Osteoblast (primary cell): ENCODE data around the gene STARD10. TPM values are rescaled to one million over a fixed set of nuclear protein-coding genes. Genes with fewer than 3 reads are reported as not detected.

ENCODE experiments used
- DNase-seq: peaks from one replicate; pipeline ENCODE4 v3.0.0; 2011; ENCODE audit warnings: low spot score, mixed read lengths; ENCODE audit not compliant: insufficient read length; ENCODE audit errors: missing footprints
- H2AFZ ChIP-seq: 2 replicates; pipeline ENCODE4 v1.6.0; 2011; ENCODE audit warnings: mild to moderate bottlenecking, low read length
- H3K27ac ChIP-seq: 2 replicates; pipeline ENCODE4 v1.5.1; 2011; ENCODE audit warnings: mild to moderate bottlenecking, low read depth, low read length, moderate library complexity
- H3K27me3 ChIP-seq: 2 replicates; pipeline ENCODE4 v1.6.0; 2012; ENCODE audit warnings: mild to moderate bottlenecking, control low read depth, inconsistent platforms, low read length, moderate library complexity; ENCODE audit not compliant: insufficient read depth
- H3K36me3 ChIP-seq: 2 replicates; pipeline ENCODE4 v1.5.1; 2011; ENCODE audit warnings: mild to moderate bottlenecking, low read length, control low read depth, moderate library complexity; ENCODE audit not compliant: insufficient read depth
- H3K4me1 ChIP-seq: 2 replicates; pipeline ENCODE4 v1.5.1; 2011; ENCODE audit warnings: mild to moderate bottlenecking, low read length, control low read depth, moderate library complexity; ENCODE audit not compliant: insufficient read depth
- H3K4me2 ChIP-seq: 2 replicates; pipeline ENCODE4 v1.6.0; 2011; ENCODE audit warnings: mild to moderate bottlenecking, low read length; ENCODE audit not compliant: insufficient read depth
- H3K4me3 ChIP-seq: fragments of 200-600 bp; sonication (generic); 3 replicates; pipeline ENCODE4 v1.5.1; 2012; ENCODE audit warnings: mild to moderate bottlenecking, low read length, inconsistent platforms; ENCODE audit not compliant: insufficient read depth
- H3K79me2 ChIP-seq: 2 replicates; pipeline ENCODE4 v1.6.0; 2012; ENCODE audit warnings: mild to moderate bottlenecking, low read length, control low read depth, inconsistent platforms; ENCODE audit not compliant: insufficient read depth
- H3K9me3 ChIP-seq: 2 replicates; pipeline ENCODE4 v1.5.1; 2011; ENCODE audit warnings: low read depth, low read length, control low read depth
- H4K20me1 ChIP-seq: 2 replicates; pipeline ENCODE4 v1.6.0; 2012; ENCODE audit warnings: mild to moderate bottlenecking, low read length, control low read depth; ENCODE audit not compliant: insufficient read depth
- CTCF ChIP-seq: IDR thresholded peaks from 2 replicates; pipeline ENCODE4 v1.5.1; 2011; ENCODE audit warnings: mild to moderate bottlenecking, low read depth, low read length, moderate library complexity; ENCODE audit errors: extremely low read depth
- total RNA-seq: library from RNA; depleted of rRNA; stranded (reverse); fragments of >200 nt; gene quantifications from 2 replicates; pipeline ENCODE4 v1.2.3, GENCODE V29; 2012

The STARD10 gene
- total RNA-seq, 1 donor = 25.7 TPM

DNA sequence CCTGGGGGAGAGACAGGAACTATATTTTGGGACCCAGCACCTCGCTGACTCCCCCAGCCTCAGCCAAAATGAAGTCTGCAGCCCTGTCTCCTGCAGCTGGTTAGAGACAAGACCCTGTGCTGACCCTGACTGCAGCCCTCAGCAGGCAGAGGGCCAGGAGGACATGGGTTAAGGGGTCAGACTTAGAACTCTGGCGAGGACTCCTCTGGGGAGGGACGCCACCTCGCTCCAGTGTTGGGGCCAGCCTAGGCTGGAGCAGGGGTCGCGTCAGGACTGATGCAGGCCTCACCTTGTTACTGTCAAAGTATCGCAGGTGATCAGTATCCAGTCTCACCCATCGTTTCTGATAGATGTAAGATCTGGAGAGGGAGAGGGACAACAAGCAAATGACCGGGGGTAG, 82.7 kb downstream of the STARD10 start:
- H3K4me2 ChIP-seq = no peak overlapping the region
- no peak overlapping the region for H3K4me3 ChIP-seq
- peaks cover 29% of the 10 kb centered on the region for H3K36me3 ChIP-seq
- no peaks in the 10 kb centered on the region for H3K9me3 ChIP-seq
- H4K20me1 ChIP-seq = peaks cover 45% of the 10 kb centered on the region
- peaks cover 33% of the 10 kb centered on the region for H3K79me2 ChIP-seq
- no peak overlapping the region for H2AFZ ChIP-seq
- H3K27ac ChIP-seq = no peak overlapping the region
- no peaks in the 10 kb centered on the region for H3K27me3 ChIP-seq
- no peak for TF ChIP-seq CTCF
- DNase-seq = peak; percentile 57
- H3K4me1 ChIP-seq = peaks cover 7% of the 10 kb centered on the region

DNA sequence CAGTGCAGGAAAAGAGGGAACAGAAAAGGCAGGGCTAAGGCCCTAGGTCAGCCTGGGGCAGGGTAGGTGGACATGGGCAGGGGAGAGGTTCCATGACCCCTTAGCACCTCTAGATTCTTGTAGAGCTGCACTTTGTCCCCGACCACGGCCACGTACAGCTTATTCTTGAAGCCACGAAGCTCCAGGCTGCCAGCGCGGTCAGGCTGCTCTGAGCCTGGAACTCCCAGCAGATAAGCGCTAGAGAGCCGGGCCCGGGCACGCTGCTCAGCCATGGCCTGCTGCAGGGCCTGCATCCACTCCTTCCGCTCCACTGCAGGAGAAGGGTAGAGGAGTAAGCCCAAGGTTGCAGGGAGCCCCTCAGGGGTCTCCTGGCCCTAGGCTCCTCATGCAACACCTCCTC, 83.6 kb downstream of the STARD10 start:
- peak; percentile 51 for DNase-seq
- Histone ChIP-seq H3K9me3 (no peaks in the 10 kb centered on the region), H3K4me1 (peaks cover 7% of the 10 kb centered on the region), H3K79me2 (peaks cover 29% of the 10 kb centered on the region), H3K4me3 (no peak overlapping the region), H4K20me1 (peaks cover 43% of the 10 kb centered on the region), H3K27me3 (no peaks in the 10 kb centered on the region), H2AFZ (no peak overlapping the region), H3K27ac (no peak overlapping the region), H3K36me3 (peaks cover 29% of the 10 kb centered on the region), H3K4me2 (no peak overlapping the region)
- TF ChIP-seq CTCF = no peak

GRCh38 chr11:72709478-72710238, 84.2 kb downstream of the STARD10 start:
- DNase-seq = peak; percentile 57
- H3K36me3 ChIP-seq = peaks cover 32% of the 10 kb centered on the region
- H3K4me3 ChIP-seq = no peak overlapping the region
- peaks cover 23% of the 10 kb centered on the region for H3K79me2 ChIP-seq
- TF ChIP-seq CTCF = no peak
- H4K20me1 ChIP-seq = peaks cover 40% of the 10 kb centered on the region
- no peaks in the 10 kb centered on the region for H3K9me3 ChIP-seq
- no peak overlapping the region for H3K27ac ChIP-seq
- H3K4me2 ChIP-seq = no peak overlapping the region
- H3K4me1 ChIP-seq = peaks cover 7% of the 10 kb centered on the region
- H3K27me3 ChIP-seq = no peaks in the 10 kb centered on the region
- no peak overlapping the region for H2AFZ ChIP-seq

DNA sequence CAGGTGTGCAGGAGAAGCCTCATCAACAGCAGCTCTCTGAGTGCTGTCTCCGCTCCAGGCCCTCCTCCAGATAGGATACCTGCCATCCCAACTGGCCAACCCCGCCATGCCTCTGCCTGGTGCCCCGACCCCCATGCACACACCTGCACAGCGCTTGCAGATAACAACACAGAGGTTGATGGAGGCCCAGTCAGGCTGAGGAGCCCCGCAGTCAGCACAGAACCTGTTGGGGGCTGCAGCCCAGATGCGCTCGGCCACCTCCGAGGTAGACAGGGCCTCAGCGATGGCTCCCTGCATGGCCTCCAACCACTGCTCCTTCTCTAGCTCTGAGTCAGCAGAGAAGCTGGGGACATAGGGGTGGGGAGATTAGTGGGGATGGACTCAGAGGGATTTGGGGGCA, 86.8 kb downstream of the STARD10 start:
- Histone ChIP-seq H3K4me3 (no peak overlapping the region), H3K4me1 (peaks cover 7% of the 10 kb centered on the region), H3K79me2 (peaks cover 3% of the 10 kb centered on the region), H3K27ac (no peak overlapping the region), H3K27me3 (no peaks in the 10 kb centered on the region), H3K9me3 (no peaks in the 10 kb centered on the region), H4K20me1 (peaks cover 51% of the 10 kb centered on the region), H3K36me3 (peaks cover 39% of the 10 kb centered on the region), H2AFZ (no peak overlapping the region), H3K4me2 (no peak overlapping the region)
- no peak for TF ChIP-seq CTCF
- no peak for DNase-seq
